Measurements from ENCODE around the gene LARGE1.

DNA sequence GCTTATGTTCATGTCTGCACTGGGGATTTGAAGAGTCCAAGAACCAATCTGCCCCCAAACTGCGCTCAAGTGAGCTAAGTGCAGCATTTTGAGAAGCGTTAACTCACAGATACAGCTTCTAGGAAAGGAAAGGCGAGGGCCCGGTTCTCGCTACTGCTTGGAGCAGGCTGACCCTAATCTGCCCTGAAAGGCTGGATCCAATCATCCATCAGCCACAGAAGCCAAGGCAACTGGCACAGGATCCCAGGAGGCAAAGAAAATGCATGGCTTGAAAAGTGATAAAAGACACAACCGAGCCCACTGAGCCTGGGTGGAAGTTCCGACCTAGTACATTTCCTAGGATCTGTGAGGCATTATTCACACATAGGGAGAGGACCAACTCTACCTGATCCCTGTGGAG, 174.8 kb downstream of the LARGE1 start:
- no peak for TF ChIP-seq CTCF (IDR thresholded peaks at IDR 0.05)
- TF ChIP-seq ZFX (IDR thresholded peaks at IDR 0.05; ENCODE audit: borderline replicate concordance) = no peak
